Stimulated activated CD8-positive, alpha-beta memory T cell treated with anti-CD3 and anti-CD28 coated beads, Interleukin-7, amount 100 ng/mL, for 24 hours (primary cell): Measurements from ENCODE around the gene VIPR1.

Source experiments
- DNase-seq: peaks from one replicate; pipeline ENCODE4 v3.0.0-alpha.2; 2020; ENCODE audit warnings: low read depth

The VIPR1 gene, protein sequence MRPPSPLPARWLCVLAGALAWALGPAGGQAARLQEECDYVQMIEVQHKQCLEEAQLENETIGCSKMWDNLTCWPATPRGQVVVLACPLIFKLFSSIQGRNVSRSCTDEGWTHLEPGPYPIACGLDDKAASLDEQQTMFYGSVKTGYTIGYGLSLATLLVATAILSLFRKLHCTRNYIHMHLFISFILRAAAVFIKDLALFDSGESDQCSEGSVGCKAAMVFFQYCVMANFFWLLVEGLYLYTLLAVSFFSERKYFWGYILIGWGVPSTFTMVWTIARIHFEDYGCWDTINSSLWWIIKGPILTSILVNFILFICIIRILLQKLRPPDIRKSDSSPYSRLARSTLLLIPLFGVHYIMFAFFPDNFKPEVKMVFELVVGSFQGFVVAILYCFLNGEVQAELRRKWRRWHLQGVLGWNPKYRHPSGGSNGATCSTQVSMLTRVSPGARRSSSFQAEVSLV

DNA sequence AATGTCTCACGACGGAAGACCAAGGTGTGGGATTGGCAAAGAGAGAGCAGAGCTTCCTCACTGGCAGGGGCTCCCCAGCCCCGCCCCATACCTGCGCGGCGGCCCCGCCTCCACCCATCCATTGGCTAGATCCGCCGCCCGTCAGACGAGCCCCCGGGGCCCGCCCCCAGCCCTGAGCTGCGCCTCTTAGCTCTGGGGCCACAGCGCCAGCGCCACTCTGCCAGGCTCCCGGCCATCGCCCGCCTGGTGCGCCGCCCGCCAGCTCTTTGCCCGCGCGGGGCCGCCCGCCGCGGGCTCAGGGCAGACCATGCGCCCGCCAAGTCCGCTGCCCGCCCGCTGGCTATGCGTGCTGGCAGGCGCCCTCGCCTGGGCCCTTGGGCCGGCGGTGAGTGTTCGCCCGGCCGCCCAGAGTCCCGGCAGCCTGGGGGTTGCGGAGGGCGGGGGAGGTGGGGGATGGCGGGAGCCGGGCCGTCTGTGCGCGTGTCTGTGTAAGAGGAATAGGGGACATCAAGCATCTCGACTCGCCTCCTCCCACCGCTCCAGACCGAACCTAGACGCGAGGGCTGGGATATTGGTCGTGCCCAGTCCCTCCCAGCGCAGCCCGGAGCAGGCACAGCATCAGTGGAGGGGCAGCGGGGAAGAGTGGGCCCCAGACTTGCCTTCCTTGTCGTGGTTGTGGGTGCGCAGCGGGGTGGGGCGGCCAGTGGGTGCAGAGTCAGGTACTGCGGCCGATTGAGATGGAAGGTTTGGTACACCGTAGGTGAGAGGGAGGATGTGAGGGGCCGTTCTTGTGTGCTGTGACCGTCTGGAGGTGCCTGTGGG, at the start of gene VIPR1:
Gene VIPR1, plus strand, starts transcription at position 215 of the 822 bp plus-strand sequence. Its CDS starts 93 bp downstream, at position 308.
- DNase-seq, result peak; percentile 77

DNA sequence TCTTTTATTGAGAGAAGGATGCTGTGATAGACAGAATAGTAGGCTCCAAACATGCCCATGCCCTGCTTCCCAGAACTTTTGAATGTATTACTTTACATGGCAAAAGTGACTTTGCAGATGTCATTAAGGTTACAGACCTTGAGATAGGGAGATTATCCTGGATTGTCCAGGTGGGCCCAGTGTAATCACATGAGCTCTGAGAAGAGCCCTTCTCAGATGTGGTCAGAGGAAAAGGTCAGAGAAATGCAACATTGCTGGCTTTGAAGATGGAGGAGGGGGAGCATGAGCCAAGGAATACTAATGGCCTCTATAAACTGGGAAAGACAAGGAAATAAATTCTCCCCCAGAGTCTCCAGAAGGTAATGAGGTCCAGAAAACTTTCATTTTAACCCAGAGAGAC, 46.2 kb upstream of the VIPR1 start:
- DNase-seq, result no peak

DNA sequence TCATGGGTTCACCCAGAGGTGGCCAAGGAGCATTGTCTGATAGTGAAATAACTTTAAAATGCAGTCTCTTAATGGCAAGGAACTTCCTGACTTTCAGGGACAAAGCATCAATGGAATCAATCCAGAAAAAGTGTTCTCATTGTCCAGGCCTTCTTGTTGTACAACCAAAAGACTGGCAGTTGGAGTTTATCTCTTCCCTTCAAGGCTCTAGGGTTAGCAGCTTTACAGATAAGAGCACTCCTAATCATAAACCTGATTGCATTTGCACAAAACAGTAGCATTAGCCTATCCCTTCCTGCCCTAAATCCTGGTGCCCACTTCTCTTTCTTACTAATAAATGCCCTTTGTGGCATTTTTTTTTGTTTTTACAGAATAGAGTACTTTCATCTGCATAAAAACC, 43.3 kb upstream of the VIPR1 start:
- DNase-seq, result no peak

DNA sequence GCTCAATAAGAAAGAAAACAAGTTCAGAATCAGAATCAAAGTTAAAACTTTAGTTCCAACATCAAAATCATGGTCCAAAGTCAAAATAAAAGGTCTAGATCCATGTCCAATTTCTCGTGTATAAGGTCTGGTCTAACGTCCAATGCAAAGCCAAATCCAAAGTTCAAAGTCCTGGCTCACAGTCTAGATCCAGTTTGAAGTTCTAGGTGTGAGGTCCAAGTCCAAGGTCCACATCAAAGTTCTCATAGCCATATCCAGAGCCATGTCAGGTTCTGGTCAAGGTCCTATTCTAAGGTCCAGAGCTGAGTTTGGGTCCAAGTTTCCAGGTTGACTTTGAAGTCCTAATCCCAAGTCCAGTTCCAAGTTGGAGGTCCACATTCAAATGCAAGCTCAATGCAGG, 40.7 kb upstream of the VIPR1 start:
- DNase-seq, result no peak

DNA sequence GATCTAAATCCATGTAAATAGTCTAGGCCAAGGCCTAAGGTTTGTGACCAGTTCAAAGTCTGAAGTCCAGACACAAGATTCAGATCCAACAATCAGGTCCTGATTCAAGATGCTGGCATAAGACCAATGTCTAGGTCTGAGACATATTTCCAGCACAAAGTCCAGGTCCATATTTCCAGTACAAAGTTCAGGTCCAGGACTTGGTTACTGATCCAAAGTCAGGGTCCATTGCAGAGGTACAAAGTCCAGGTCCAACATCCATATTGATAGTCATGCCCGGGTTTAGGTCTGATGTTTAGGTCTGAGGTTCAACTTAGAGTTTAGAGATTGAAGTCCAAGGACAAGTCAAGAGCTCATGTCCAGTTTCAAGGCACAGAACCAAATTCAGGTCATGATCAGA, 39.4 kb upstream of the VIPR1 start:
- DNase-seq, result no peak

DNA sequence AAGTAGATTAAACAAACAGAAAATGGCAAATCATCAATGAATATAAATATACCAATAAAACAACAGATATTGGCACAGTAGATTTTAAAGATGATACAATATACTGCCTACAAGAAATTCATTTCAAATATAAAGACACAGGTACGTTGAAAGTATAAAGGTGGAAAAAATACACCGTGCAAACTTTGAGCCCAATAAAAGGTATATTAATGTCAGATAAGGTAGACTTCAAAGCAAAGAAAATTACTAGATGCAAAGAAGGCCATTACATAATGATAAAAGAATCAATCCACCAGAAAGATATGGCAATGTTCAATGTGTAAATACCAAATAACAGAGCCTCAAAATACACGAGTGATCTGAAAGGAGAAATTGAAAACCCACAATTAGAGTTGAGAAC, 34.3 kb upstream of the VIPR1 start:
- no peak for DNase-seq

DNA sequence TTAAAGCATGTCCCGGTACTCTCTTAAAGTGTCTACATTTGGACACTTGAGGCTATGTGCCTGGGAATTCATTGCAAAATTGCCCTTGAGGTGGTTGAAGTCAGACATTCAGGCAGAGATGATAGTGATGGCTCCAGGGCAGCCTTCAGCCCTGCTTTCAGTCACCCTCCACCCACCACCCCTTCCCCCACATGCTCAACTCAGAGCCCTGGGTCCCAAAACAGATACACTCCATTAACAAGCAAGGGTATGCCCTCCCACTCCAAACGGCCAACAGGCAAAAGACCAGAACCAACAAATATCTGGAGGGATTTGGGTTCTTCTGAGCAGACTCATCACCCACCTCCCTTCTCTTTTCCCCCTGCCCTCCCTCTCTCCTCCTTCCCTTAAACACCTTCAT, 29.9 kb upstream of the VIPR1 start:
- DNase-seq, result no peak

DNA sequence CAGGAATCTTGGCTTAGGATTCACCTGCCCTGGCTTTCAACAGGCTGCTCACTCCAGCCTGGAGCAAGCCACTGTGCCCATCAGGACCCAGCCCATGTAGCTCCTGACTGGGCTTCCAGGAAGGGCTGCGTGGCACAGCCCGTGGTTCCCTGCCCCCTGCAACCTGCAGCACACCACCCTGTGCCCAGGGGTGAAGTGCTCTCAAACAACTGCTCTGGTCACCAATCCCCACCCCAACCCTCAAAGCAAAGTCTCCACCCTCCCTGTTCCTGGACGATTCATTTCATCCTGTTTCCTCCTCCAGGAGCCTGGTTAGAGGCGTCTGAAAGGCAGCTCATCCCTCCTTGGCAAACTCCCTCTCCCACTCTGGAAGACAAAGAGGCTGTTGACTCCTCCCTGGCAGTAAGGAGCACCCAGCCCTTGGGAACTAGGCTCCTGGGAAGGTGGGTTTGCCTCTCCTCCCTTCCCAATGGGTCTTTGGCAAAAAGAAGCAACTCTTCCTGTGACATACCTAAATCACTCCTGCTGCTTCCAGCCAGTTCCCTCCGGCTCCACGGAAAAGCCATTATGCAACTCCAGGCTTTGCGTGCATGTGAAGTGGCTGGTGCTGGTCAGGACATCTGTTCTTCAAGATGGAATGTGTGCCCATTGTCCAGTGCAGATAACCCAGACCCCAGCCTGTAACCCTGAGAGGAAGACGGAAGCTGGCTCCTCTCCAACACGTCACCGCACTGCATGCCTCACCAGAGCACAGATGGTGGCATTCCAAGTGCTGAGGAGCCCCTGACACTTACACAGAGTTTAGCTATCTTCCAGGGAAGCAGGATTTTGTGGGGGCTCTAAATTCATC, 29.1 kb upstream of the VIPR1 start:
- DNase-seq, result no peak

DNA sequence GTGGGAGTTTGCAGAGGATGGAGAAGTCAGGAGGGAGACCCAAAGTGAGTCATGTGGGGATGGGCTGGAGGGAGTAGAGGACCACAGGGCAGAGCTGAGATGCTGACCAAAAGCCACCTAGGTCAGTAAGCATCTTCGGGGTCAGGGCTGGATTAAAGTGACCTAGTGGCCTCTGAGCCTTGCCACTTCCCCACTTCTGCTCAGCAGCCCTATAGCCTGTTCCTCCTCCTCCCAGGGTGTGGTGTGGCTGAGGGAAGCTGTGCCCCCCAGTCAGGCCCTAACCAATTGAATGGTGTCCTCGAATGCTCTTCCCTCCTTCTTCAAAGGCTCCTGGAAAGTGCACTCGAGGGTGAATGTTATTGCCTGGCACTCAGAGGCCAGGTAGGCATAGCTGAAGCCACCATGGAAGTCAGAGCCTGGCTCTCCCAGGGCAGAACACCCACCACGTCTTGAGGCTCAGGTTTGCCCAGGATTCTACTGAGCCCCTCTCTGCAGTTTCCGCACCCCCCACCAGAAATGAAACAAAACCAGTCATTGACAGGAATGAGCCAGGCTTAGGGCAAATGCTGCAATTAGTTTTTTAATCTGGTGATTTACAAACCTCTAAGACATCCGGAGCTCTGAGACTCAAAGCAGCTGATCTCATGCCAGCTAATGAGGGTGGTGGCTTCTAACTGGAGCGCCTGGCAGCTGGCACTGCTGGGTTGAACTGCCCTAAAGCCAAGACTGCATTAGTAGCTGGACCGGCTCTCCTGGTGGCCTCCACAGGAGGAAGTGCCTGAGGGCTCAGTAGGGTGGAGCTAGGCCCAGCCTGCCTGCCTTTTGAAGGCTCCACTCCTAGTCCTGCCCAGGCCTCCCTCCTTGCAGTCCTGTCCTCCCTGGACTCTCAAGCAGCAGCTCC, 26.0 kb upstream of the VIPR1 start:
- DNase-seq, result no peak

DNA sequence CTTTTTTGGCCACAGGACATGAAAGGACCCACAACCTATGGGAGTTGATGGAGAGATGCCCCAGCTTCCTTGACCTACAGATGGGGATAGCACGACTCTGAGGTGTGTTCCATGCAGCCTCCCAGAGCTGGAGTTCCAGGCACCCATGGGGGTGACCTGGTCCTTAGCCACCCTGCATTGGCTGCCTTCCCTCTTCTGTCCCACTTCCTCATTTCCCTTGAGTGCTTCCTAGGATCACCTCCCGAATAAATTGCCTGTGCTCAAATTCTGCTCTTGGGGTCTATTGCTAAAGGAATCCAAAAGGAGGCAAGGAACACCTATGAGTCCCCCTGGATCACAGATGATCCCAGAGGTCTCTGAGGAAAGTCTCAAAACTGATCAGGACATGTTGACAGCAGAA, 24.7 kb upstream of the VIPR1 start:
- no peak for DNase-seq

DNA sequence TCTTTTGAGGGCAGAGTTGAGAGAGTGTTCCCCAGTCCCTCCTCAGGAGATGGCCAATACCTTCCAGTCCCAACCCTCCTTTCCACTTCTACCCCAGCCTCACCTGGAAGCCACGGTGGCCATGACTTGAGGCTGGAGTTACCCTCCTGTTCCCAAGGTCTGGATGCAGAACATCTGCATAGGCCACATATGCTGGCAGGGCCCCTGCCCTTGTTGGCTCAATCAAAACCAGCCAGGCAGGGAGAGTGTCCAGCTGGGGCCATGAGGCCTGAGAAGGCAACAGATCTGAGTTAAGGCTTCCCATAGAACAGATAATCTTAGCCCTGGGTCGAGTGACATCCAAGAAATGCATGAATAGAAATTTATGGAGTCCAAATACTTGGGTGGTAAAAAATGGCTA, 23.6 kb upstream of the VIPR1 start:
- no peak for DNase-seq

DNA sequence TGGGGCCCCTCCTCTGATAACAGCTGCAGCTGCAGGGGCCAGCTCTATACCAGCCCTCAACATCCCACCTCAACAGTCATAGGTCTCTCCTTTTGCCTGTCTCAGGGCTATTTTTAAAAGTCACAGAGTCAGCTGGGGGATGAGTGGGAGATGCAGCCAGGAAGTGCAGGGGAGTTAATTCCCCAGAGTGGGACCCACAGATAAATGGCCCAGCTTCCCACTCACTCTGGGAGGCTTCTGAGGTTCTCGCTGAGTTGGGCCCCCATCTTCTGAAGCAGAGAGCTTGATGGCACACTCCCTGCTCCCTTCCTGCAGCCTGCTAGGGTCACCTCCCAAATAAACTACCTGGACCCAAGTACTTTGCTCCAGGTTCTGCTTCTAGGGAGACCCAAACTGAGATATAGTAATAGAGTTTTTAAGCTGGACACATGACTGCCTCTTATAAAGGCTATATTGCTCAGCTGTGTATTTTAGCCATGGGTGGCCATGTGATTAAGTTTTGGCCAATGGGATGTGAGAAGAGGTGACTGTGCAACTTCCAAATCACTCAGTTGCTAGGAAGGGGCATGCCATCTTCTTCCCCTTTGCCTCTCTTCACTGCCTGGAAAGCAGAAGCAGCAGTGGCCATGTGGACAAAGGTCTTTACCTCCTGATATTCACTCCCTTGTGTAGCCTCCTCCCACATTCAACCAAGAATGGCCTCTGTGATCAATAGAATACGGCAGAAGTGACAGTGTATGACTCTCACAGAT, 15.5 kb upstream of the VIPR1 start:
- DNase-seq, result no peak

DNA sequence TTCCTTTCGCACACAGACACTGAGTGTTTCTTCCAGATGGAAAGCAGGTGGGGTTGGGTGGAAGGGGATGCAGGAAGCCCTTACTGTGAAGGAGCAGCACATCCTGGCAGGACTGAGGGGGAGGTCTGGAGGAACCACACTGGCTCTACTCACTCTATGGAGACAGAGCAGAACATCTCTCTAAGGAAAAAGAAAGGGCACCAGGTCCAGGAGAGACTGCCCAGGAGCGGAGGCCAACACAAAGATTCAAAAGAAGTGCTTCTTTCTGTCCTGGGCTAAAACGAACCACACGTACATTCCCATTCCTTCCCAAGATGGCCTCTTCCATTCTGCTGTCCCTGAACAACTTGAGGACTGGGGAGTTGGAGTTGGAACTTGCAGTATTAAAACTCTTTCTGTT, 13.8 kb upstream of the VIPR1 start:
- DNase-seq, result no peak

DNA sequence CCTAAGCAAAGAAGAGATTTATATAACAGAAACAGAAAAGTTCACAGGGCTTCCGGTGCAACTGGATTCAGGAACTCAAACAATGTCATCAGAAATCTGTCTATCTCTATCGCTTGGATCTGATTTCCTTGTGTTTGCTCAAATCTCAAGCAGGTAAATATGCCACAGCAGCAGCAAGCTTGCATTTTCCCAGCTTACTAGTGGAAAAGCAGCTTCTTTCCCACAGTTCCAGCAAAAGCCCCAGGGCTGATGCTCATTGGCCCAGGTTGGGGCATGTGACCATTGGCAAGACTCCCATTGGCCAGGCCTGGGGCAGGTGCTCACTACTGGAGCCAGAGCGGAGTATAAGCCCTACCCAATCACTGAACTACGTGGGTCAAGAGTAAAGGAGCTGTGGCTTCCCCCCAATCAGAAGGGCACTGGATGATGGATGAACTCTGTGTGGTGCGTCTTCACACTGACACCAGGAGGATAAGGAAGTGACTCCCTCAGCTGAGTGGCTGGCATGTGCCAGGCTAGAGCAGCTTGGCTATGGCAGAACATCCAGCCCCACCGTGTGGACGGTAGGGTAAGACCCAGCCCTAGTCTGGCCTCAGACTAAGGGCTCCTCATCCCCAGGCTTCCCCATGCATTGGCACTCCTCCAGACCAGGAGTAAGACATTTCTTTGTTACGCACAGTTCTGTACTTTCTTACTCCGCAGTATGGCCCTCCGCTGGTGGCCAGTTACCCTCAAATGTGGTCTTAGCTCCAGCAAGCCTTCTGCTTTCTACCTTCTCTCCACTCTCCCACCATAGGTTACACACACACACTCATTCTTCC, 13.1 kb upstream of the VIPR1 start:
- no peak for DNase-seq

DNA sequence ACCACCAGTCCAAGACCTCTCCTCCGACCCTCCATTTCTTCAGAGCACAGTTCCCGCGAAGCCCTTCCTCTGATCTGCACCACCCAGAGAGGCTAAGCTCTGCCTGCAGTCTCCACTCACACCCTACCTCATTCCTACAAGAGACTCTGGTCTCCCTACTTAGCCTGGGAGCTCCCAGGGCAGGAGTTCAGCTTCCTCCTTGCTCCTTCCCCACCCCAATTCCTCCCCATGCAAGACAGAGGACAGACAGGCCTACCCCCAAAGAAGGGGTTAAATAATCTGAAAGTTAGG, 12.6 kb upstream of the VIPR1 start:
- DNase-seq, result no peak

DNA sequence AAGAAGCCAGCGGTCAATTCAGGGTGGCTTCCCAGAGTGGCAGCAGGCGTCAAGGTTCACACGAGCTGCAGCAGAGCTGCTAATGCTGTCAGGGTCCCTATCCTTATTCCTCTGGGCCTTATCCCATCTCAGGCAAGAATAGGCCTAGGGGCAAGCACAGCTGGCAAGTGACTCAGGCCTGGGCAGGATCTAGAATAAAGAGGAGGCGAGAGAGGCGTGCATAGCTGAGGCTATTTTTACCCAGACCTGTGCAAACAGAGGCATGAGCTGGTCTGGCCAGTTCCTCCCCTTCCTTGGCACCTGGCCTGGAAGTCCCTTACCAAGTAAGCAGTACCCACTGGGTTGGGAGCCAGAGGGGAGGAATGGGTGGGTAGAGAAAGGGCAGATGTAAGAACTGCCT, 12.2 kb upstream of the VIPR1 start:
- no peak for DNase-seq

DNA sequence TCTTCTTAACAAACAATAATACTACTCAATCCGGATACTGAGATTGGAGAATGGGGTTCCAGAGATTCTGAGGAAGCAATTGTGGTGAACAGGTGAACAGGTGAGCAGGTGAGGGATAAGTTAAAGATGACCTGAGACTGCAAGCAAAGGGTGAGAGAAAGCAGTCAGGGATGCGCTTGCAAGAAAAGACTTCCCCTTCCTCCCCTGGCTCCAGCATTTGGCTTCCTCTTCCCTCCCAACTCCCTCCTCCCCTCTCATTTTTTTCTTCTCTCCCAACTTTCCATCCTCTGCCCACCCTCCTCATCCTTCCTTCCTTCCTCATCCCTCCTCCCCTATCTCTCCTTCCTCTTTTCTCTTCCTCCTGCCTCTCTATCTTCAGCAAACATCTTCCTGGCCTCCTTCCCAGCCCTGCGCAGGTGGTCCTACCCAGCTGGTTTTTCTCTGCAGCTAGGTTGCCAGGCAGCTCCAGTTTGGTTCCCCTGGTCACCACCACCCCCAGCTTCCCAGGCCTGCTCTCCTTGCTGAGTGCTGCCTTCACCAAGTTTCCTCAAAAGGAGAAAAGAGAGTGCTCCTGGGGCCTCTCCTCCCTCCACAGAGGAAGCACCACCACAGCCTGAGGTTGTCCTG, 10.4 kb upstream of the VIPR1 start:
- no peak for DNase-seq

DNA sequence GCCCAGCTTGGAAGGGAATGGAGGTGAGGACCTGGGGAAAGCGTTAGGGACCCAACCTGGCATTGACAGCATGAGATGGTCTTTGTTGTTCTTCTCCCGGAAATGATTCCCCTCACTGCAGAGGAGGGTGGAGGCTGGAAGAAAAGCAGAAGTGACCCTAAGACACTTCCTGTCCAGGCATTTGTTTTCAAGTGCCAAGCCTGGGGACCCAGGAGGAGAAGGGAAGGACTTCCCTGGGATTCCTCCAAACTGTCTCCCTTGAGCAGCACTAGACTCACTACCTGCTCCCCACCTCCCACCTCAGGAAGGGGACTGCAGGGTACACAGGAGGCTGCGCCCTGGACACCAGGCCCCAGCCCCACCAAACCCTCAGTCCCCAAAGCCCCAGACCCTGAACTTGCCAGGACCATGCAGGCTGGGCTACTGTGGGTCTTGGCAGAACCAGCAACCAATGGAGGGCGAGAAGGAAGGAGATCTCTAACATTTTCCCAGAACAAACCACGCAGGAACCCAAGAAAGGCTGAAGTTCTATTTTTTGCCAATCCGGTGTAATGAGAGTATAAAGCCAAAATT, 9.8 kb upstream of the VIPR1 start:
- DNase-seq, result no peak

DNA sequence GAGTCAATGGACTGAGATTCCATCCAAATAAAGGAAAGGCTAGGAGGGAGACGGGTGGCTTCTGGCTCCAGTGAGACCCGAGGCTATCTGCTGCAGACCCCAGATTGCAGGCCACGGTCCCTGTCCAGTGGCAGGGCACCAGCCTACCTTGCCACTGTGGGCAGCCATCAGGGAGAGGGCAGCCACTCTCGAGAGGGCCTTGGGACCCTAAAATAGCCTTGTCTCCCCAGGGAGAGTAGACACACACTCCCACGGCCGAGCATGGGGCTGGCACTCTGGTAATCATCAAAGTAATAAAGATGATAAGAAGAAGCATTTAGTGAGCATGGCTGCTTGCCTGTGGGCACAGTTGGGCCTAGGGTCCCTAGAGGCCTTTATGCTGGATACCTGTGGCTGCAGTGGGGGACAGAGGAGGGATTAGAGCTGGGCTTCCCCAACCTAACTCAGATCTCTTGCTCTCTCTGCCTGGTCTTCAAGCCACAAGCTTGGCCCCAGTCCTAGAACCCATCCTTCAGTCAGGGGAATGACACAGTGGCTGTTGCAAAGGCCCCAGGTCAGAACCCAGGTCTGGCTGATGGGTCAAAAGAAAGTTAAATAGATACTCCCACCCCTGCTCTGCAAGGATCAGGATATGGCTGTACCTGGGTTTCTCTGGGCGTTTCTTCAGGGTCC, 9.2 kb upstream of the VIPR1 start:
- no peak for DNase-seq
